Stimulated activated CD4-positive, alpha-beta T cell treated with anti-CD3 and anti-CD28 coated beads, Interleukin-1b, Interleukin-23, amount 100 ng/mL, for 24 hours (primary cell): ENCODE measurements around the gene PCSK9.
A peak's percentile ranks its signal among the peaks of the same experiment; 100 is the strongest.

ENCODE experiments used
- DNase-seq, 4 experiments: peaks; one replicate each; pipeline ENCODE4 v3.0.0-alpha.2; 2020; ENCODE audit warnings: low read depth in 4 of 4, low spot score in 1 of 4

The PCSK9 gene

GRCh38 chr1:55039342-55040082, at the start of gene PCSK9:
TSS of gene PCSK9 (plus strand) at chr1:55039548. CDS start at chr1:55039838, 290 bp downstream.
- no peak for DNase-seq

DNA sequence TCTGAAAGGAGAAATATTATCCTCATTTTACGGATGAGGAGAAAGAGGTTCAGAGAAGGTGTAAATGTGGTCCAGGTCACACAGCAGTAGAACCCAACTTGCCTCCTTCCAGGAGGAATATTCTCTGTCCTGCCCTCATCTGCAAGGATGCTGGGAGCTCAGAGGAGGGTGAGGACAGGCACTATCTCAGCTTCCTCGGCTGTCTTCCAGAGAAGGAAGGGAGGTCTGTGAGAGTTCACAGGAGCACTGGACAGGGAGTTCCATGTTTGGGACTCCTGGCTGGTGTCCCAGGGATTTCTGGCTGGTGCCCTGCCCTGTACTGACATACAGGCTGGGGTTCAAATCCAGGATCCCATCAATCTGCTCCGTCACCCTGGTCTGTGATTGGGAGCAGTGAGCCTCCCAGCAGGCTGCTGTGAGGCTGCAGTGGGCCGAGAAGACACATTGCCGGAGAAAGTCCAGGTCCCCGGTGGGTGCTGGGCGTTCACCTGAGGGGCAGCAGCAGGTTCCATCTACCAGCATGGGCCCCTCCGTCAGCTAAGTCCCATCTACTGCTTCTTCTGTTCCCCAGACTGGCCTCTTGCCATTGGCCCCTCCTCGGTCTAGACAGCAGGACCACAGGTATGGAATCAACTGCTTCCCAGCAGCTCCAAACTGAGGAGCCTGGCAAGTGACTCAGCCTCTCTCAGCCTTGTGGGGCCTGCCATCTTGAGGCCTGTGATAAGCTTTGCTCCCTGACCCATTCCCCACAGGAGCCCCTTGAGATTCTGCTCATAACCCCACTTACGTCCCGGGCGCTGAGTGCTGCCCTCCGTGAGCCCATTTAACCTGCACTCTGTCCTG, 49.2 kb upstream of the PCSK9 start:
- no peak for DNase-seq

DNA sequence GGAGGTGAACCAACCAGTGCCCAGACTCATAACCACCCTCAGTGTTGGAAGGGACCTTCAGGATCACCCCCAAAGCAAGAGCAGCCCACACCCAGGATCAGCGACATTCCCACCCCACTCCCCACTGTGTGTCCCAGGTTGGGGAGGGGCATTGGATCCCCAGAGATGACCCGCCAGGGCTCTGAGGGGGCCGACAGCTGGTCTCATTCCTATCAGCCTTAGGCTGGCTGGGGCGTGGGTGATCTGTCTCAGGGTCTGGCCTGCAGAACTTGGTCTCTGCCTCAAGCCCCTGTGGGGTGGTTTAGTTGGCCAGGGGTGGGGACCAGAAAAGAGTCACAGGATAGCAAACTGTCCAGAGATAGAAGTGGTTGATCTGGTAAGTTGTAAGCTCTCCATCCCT, 48.4 kb upstream of the PCSK9 start:
- DNase-seq, result no peak

DNA sequence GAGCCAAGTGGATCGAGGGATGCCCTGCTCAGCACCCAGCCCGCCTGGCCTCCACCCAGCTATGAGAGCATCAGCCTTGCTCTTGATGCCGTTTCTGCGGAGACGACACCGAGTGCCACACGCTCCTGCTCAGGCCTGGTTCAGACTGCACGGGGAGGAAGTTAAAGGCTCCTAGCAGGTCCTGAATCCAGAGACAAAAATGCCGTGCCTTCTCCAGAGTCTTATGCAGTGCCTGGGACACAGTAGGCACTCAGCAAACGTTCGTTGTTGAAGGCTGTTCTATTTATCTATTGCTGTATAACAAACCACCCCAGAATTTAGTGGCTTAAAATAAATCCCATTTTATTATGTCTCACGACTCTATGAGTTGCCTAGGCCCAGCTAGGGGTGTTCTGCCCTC, 47.4 kb upstream of the PCSK9 start:
- no peak for DNase-seq

GRCh38 chr1:54993140-54993539, 46.2 kb upstream of the PCSK9 start:
- DNase-seq, result no peak

DNA sequence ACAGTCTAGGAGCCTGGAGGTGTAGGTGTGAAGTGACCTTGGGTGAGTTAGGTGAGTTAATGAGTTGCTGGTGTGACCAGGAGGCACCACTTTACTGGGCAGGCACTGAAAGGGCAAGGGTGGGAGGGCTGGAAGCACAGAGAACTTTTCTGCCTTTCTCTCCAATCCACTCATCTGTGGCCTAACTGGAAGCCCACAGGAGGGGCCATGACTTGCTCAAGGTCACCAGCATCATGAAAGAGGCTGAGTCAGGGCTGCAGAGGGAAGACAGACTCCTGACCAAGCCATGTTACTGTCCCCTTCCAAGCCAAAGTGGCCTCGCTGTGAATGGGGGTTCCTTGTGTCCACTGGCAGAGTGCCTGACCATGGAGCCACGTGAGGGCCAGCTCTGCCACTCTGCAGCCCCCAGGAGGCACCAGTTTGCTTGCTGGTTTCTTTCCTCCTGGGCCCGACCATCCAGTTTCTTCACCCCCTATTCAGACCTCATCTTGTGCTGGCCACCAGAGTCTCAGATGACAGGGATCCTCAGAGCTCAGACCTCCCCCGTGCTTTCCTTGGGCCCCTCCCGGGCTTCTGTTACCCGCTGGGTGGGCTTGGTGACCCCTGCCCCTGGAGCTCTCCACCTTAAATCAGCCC, 44.9 kb upstream of the PCSK9 start:
- DNase-seq, result no peak

DNA sequence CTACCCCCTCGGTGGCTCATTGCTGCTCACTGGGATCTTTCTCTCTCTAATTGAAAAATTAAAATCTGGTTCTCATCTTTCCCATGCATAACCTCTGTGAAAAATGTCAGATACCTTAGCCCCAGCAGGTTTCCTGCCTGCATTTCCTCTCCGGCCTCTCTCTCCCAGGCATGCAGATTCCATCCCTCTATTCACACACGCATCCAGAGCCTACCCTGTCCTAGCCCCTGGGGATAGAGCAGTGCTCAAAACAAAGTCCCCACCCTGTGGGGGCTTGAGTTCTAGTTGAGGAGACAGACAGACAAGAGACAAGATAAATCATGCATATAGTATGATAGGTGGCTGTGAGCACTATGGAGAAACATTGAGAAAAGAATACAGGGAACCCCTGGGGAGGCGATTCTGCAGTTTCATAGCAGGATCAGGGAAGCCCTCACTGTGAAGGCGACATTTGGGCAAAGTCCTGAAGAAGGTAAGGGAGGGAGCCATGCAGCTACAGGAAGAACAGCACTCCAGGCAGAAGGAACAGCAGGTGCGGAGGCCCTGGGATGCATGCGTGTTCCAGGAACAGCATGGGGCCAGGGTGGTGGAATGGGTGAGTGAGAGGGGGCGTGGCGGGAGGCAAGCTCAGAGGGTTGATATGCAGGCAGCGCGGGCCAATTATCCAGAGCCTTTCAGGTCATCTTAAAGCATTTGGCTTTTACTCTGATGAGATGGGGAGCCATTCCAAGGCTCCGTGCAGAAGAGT, 44.2 kb upstream of the PCSK9 start:
- DNase-seq, result no peak

DNA sequence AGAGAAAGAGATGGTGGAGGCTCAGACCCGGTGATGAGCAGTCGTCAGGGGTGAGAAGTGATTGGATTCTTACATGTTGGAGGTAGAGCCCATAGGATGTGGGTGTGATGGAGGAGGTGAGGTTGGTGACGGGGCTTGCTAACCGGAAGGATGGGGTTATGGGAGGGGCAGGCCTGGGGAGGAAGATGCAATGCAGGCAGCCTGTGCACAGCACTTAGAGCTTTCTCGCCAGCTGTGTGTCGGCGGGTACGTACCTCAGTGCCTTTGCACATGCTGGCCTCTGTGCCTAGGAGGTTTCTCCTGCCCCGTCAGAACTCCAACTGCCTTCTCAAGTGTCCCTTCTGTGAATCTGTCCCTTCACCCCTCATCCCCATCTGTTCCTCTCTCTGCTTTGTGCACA, 43.5 kb upstream of the PCSK9 start:
- DNase-seq, result no peak

DNA sequence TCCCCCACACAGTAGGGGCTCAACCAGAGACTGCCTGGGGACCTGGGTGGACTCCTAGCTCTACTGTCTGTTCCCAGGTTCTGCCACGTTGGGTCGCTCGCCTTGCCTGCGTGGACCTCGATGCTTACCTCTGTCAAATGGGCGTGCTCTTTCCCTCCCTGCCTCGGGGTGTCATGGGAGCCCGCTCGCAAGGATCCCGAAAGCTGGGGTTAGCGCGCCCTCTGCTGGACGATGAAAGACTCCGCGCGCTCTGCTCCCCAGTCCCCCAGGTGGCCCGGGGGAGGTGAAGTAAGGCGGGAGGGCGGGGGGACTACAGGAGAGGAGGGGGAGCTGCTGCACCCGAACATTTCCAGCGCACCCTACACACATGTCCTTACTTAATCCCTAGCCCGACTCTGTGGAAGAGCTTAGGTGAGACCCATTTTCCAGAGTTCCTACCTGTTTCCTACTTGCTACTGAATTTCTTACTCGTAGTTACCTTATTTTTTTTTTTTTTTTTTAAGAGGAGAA, 42.9 kb upstream of the PCSK9 start:
- DNase-seq, result peak; percentile 53 to 72 (median 70)

DNA sequence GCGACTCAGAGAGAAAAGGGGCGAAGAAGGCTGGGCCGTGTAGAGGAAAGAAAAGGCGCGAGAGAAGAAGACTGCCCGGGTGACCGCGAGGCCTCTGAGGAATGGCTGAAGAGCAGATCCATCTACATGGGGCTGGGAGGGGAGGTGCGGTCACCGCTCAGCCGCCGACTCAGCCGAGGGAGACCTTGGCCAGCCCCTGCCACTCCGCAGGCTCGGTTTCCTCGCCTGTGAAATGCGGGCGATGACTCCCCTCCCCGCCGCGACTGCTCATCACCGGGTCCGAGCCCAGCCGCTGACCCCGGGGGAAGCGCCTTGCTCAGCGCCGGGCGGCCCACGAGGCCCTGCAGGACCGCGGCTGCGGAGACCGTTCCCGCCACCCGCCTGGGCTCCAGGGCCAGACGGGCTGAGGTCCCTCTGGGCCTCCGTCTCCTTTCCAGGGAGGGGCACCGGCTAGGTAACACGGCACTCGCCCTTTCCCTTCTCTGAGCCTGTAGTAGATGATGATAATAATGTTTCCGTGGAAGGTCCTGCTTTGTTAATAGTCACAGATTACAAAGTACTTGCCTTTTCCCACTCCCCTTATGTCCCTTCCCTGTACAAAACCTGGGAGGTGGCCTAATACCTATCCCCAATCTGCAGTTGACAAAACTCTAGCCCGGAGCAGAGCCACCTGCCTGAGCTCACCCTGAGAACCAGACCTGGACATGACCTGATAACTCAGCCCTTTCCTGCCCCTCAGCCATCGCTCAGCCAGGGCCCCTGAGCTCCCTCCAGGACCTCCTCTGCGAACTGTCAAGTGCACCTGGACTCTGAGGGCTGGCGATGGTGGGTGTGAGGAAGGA, 42.3 kb upstream of the PCSK9 start:
- no peak for DNase-seq

DNA sequence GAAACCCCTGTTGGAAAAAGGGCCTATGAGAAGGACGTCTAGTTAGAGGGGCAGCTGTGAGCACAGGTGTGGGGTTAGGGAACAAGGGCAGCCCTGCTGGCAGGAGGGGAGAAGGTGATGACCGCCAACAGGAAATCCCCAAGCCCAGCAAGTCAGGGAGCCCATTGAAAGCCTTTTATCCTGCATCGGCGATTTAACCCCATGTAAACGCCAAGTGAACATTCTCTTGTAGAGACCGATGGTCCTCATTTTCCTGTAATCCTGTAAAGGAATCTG, 41.7 kb upstream of the PCSK9 start:
- no peak for DNase-seq

GRCh38 chr1:54998100-54998499, 41.2 kb upstream of the PCSK9 start:
- DNase-seq, result no peak

DNA sequence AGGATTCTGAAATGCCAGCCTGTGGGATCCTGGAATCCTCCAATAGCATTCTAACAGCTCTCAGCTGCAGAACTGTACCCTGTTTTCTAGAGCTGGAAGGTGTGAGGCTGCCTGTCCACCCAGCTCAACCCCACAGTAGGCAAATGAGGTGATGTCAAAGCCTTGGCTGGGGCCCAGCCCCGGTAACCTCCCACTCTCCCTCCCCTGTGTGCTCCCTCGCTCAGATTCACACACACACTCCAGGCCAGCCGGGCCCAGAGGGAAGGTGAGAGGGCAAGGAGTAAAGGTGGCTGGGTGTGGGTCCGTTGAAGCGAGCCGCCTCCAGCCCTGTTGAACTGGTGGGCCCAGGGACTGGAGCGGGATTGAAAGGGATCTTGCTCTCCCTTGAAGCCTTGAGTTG, 40.7 kb upstream of the PCSK9 start, which contains the start of gene BSND:
BSND (plus strand) TSS at position 257 of the 400 bp plus-strand sequence. CDS start 254 bp downstream, outside the sequence.
- no peak for DNase-seq

DNA sequence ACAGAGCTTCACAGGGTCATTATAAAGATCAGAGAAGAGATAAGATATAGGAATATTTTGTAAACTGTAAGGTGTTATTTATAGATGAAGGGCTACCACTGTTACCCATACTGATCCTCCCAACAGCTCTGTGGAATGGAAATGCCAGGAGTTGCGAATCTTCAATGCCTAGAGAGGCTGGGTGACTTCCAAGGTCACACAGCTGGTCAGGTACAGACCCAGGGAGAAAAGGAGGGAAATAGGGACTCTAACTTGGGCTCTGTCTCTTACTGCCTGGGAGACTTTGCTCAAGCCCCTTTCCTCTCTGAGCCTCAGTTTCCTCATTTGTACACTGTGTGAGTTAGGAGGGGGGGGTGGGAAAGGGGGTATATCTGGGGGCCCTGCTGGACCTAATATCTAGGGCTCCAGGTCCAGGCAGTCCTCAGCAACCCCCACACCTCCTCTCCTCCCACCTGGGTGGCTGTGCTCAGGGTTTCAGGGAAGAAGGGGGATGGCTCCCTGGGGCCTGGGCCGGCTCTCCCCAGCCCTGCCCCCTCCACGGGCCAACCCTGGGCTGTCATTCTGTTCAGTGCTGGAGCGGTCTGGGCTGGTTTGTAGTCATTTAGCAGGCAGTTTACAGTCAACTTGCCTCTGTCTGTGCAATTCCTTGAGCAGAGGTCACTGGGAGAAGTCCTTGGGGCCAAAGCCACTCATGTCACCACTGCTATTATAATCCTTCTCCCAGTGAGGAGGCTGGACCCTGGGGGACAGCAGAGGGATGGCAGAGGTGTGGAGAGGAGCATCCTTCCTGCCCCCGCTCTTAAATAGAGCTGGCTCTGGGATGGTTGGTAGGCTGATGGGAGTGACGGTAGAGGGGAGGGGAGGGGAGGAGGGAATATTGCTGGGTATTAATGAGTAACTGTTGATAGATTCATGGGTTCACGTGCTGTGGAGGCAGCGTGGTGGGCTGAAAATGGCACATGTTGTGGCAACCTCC, 39.0 kb upstream of the PCSK9 start:
- no peak for DNase-seq

DNA sequence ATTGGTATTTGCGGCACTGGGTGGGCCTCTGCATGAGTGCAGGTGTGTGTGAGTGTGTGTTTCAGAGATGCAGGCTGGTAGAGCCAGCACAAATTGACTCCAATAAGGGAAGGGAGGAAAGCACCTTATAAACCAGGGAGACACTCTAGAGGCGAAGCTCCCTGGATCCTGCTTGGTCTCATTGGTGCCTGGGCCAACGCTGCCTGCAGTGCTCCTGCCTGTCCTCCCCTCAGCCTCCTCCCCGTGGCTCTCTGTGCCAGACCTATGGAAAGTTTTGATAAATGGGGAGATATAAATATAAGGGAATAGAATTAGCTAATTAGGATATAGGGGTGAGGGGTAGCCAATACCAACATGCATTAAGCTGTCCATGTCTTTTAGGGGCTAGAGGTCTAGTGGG, 38.0 kb upstream of the PCSK9 start:
- no peak for DNase-seq

GRCh38 chr1:55002686-55003085, 36.7 kb upstream of the PCSK9 start:
- DNase-seq, result no peak

DNA sequence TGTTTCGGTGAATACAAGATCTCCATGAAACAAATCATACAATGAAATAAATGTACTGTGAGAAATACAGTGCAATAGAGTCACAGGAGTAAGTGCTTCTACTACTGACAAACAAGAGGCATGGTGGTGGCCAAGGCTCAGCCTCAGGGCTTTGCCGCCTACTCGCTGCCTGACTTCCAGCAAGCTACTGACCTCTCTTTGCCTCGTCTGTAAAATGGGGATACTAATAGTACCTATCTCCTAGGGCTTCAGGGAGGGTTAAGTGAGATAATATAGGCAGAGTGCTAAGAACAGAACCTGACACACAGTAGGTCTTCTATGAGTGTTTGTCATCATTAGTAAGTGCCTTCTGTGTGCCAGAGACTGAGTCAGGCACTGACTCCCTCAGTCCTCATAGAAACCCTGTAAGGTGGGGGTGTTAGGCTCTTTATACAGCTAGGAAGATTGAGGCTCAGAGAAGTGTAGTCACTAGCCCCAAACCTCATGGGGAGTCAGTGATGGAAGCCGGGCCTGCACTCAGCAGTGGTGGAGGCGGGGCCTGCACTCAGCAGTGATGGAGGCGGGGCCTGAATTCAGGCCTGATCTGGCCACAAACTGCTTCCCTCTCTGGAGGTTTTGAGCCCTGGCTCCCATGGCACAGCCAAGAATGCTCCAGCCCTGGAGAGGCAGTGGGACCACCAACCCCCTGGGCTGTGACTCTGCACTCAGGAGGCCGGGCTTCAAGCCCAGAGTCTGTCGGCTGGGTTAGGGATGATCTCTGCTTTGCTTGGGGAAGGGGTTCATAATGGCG, 33.8 kb upstream of the PCSK9 start:
- no peak for DNase-seq

- DNase-seq, result no peak
These were observed 32.4 kb upstream of the PCSK9 start for GRCh38 chr1:55006931-55007330.
